ENCODE measurements around the gene SORBS1.

DNA sequence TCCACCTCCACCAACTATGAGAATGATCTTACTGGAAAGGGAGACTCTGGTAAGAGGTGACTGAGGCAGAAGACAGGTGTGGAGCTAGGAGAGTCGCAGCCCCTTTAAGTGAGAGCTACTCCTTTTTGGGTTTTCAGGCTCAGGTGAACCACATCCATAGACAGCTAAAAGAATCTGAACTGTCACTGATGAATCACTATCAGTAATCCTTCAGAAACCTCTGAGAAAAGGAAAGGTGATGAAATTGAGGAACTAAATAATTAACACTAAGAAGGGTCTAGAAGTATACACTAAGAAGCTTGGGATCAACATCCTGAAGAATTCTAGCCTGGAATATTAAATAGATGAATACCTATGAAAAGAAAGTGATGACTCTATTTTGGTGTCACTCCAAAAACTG, 83.0 kb downstream of the SORBS1 start:
- TF ChIP-seq EZH2 (IDR thresholded peaks at IDR 0.05; ENCODE audit: insufficient read depth, poor library complexity, severe bottlenecking) (no peak), EZH2phosphoT487 (IDR thresholded peaks at IDR 0.05; ENCODE audit: insufficient read depth, low read depth) (no peak)

Measured in GM23248 (cell line).